Adipocyte (in vitro differentiated cells): ENCODE data around the gene UTY.

Experiments
- DNase-seq: peaks from one replicate; pipeline ENCODE4 v3.0.0-alpha.2; 2015; ENCODE audit warnings: low read depth
- H3K27me3 ChIP-seq: replicated peaks from 2 replicates; pipeline ENCODE4 v1.7.0; 2013; ENCODE audit warnings: mild to moderate bottlenecking, low read length, moderate library complexity; ENCODE audit not compliant: control insufficient read depth, insufficient read depth
- H3K36me3 ChIP-seq: 2 replicates; pipeline ENCODE4 v1.7.0; 2013; ENCODE audit warnings: low read length, mild to moderate bottlenecking, moderate library complexity; ENCODE audit not compliant: control insufficient read depth, insufficient read depth, severe bottlenecking
- H3K4me1 ChIP-seq: 2 replicates; pipeline ENCODE4 v1.7.0; 2013; ENCODE audit warnings: mild to moderate bottlenecking, low read length, moderate library complexity; ENCODE audit not compliant: control insufficient read depth, insufficient read depth
- H3K4me3 ChIP-seq: 2 replicates; pipeline ENCODE4 v1.7.0; 2013; ENCODE audit warnings: mild to moderate bottlenecking, low read length, moderate library complexity
- H3K9ac ChIP-seq: 2 replicates; pipeline ENCODE4 v1.7.0; 2013; ENCODE audit warnings: mild to moderate bottlenecking, low read length, moderate library complexity
- H3K9me3 ChIP-seq: 2 replicates; pipeline ENCODE4 v1.7.0; 2013; ENCODE audit warnings: mild to moderate bottlenecking, low read length, moderate library complexity; ENCODE audit not compliant: control insufficient read depth

UTY gene

DNA sequence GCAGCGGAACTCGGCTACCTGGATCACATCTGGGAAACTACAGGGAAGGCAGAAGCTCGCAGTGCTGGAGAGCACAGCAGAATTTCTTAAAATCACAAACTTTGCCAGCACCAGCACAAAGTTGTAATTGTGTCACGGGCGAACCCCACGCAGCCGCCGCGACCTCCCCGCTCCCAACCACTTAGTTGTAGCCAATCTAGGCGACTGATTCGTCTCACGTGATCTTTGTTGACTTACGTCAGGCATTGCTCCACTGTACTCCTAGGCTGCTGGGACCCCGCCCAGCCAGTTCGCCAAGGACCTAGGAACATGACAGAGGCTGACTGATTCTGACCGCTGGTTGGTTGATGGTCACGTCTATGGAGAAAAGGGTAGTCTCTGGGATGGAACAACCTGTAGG lies at the start of gene UTY:
TSS of gene UTY (minus strand) at position 206 of the 400 bp plus-strand sequence. CDS start 368 bp downstream, outside the sequence.
- DNase-seq: no peak
- Histone ChIP-seq H3K4me3 (no peak within 1 kb of the TSS), H3K9ac (no peak within 1 kb of the TSS), H3K9me3 (no peaks in the 10 kb centered on the region), H3K36me3 (no peaks in the 10 kb centered on the region), H3K27me3 (no peaks in the 10 kb centered on the region), H3K4me1 (no peaks in the 10 kb centered on the region)

DNA sequence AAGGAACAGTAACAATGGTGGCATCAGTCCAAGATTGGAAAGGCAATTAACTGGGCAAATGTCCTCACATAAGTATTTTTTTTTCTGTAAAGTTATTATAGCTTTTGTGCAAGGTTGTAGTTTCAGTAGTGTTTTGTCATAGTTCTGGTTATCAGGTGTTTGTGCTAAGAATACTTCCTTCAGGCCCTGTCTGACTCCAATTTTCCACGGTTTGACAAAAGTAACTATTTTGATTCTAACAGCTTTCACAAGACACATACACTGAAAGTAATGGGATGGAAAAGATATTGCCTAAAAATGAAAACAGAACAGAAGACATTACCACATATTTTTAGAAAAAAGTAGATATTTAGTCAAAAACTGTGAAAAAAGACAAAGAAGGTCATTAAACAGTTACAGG lies 40.6 kb upstream of the UTY start:
- Histone ChIP-seq H3K4me3 (no peak overlapping the region), H3K36me3 (no peaks in the 10 kb centered on the region), H3K27me3 (no peaks in the 10 kb centered on the region), H3K4me1 (no peaks in the 10 kb centered on the region), H3K9ac (no peak overlapping the region), H3K9me3 (no peaks in the 10 kb centered on the region)
- no peak for DNase-seq

DNA sequence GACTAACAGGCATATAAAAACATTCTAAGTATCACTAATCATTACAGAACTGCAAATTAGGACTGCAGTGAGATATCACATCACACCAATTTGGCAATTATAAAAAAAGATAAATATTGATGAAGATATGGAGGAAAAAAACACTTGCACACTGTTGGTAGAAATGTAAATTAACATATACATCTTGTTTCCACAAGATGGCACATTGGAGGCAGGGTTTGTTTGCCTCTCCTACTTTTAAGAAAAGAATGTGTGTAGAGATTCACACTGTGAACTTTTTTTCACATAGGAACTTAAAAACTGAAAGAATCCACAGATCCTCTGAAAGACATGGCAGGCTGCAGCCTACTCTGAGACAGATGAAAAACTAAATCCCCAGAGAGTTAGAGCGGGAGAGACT lies 21.4 kb upstream of the UTY start:
- Histone ChIP-seq H3K9ac (no peak overlapping the region), H3K9me3 (no peaks in the 10 kb centered on the region), H3K36me3 (no peaks in the 10 kb centered on the region), H3K4me3 (no peak overlapping the region), H3K27me3 (no peaks in the 10 kb centered on the region), H3K4me1 (no peaks in the 10 kb centered on the region)
- no peak for DNase-seq

DNA sequence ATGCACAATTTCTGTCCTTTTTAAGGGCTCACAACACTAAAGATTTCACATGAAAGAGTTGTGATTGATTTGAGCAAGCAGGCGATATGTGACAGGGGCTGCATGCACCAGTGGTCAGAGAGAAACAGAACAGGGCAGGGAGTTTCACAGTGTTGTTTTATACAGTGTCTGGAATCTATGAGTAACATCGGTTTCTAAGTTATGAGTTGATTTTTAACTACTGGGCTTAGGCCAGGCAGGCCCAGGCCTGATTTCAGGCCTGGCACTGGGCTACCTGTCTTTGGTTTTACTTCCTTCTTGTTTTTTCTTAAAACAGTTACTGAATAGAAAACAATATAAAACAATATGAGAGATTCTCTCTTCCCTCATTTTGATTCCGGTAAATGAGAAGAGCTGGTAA lies 13.9 kb upstream of the UTY start:
- no peaks in the 10 kb centered on the region for H3K27me3 ChIP-seq
- H3K4me3 ChIP-seq: no peak overlapping the region
- no peak overlapping the region for H3K9ac ChIP-seq
- H3K9me3 ChIP-seq: no peaks in the 10 kb centered on the region
- H3K4me1 ChIP-seq: no peaks in the 10 kb centered on the region
- DNase-seq: no peak
- H3K36me3 ChIP-seq: no peaks in the 10 kb centered on the region

DNA sequence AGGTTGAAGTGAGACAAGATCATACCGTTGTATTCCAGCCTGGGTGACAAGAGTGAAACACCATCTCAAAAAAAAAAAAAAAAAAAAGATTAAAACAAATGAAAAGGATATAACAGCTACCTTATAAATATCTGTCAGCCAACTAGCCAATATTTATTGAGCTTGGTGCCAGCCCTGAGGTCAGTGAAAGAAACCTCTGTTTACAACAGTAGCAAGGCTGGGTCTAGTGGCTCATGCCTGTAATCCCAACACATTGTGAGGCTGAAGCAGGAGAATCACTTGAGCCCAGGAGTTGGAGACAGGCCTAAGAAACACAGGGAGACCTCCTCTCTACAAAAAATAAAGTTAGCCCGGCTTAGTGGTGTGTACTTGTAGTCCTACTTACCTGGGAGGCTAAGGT lies 12.6 kb upstream of the UTY start:
- H3K9ac ChIP-seq: no peak overlapping the region
- no peaks in the 10 kb centered on the region for H3K9me3 ChIP-seq
- H3K36me3 ChIP-seq: no peaks in the 10 kb centered on the region
- H3K4me3 ChIP-seq: no peak overlapping the region
- no peaks in the 10 kb centered on the region for H3K4me1 ChIP-seq
- no peaks in the 10 kb centered on the region for H3K27me3 ChIP-seq
- DNase-seq: no peak

DNA sequence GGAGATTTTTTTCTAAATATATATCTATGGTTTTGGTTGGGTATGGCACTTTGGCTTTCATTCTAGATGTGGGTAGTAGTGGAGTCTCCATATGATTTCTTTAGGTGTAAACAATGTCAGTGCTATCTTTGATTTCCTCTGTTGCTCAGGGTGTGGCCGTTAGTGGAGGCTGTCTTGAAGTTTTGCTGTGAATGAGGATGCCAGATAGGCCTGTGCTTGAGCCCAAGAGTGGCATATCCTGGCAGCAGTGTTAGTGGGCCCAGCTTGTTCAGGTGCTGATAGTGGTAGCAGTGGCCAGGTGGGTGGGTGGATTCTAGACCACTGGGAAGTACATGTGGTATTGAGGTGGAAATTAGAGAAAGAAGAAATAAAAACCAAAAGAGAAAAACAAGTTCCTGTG lies 8.9 kb upstream of the UTY start:
- Histone ChIP-seq H3K9ac (no peak overlapping the region), H3K4me3 (no peak overlapping the region), H3K27me3 (no peaks in the 10 kb centered on the region), H3K36me3 (no peaks in the 10 kb centered on the region), H3K9me3 (no peaks in the 10 kb centered on the region), H3K4me1 (no peaks in the 10 kb centered on the region)
- no peak for DNase-seq

DNA sequence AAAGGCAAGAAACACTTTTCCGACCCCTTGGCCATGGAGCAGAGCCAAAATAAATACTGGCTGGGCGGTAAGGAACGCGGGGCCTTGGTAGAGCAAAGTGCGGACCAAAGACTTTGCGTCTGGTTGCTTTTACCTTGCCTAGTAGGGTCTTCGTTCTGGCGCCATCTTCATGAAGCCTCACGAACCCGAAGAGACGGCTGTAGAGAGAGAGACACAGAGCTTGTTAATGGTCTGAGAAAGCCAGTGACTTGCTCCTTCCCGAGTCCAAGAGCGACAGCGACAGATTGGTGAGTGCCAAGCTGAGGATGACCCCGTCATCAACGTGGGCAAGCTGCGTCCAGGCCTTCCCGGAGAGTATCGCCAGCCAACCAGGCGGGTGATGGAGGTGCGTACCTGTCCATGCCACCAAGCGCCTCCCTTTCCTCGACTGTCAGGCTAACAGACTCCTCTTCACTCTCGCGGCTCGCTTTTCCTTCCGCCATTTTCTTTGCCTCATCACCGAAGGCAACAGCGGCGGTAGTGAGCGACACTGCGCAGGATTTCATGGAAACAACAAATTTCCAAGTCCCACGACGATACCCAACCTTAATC lies 617 bp downstream of the UTY start:
- Histone ChIP-seq H3K9ac (no peak overlapping the region), H3K4me3 (no peak overlapping the region), H3K4me1 (no peaks in the 10 kb centered on the region), H3K36me3 (no peaks in the 10 kb centered on the region), H3K9me3 (no peaks in the 10 kb centered on the region), H3K27me3 (no peaks in the 10 kb centered on the region)
- no peak for DNase-seq

DNA sequence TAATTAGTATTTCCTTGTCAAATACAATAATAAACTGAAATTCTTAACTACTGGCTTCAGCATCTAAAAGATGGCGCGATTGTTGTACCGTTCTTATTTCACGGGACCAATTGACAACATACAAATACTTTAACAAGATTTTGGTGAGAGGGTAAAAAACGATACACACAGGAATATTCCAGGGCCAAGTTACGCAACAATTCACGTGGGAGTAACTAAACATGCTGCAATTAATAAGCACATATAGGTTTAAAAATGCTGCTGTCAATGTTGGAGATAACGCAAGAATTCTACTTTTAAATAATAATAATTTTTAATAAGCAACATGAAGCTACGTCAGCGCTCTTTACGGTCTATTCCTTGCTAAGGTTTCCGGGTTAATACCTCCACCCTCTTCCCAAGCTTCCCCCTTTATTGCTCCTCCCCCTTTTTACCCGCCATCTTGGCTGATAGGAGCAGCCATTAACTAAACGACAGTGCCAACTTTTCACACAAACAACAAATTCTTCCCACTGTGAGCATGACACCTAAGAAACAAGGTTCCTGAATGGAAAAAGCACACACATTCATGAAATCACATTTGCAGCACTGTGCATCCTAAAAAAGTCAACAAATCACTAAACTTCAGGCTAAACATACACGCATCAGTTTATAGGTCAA lies 1.6 kb downstream of the UTY start:
- Histone ChIP-seq H3K4me3 (no peak overlapping the region), H3K27me3 (no peaks in the 10 kb centered on the region)
- no peak for DNase-seq

DNA sequence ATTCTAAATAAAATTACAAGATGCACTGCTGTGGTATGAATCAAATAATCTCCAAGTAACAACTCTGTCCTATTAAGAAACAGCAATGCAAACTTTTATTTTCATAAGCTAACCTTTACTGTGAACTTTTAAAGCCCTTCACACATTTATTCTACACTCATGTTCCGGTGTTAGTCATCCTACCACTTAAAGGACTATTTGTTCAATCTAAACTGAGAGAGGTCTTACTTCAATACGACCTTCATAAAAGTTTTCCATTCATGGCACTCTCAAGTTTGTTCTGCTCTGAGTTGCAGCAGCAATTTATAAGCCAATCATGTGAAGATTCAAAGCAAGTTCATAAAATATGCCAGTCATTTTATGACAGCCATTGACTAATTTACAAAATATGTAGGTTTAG lies 4.8 kb downstream of the UTY start:
- no peak for DNase-seq
- Histone ChIP-seq H3K9me3 (no peaks in the 10 kb centered on the region), H3K4me1 (no peaks in the 10 kb centered on the region), H3K27me3 (no peaks in the 10 kb centered on the region), H3K9ac (no peak overlapping the region), H3K4me3 (no peak overlapping the region), H3K36me3 (no peaks in the 10 kb centered on the region)

More for the DNA sequence above, 1.6 kb downstream of the UTY start:
- Histone ChIP-seq H3K9me3 (no peaks in the 10 kb centered on the region), H3K36me3 (no peaks in the 10 kb centered on the region), H3K9ac (no peak overlapping the region), H3K4me1 (no peaks in the 10 kb centered on the region)

DNA sequence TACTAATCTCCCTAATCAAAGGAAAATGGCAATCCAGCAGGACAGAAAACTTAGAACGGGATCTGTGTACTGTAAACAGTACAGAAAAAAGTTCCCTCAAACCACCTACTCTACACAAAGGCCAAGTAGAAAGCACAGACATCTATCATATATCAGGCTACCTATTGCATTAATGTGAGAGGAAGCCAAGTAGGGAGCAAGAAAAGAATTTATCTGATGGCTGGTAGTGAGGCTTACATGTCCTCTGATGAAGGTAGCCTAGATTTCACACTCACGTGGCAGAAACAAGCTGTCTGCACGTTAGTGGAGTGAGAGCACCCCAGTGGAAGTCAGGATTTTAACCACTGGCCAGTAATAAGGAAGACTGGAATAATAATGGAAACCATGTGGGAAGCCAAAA lies 28.3 kb downstream of the UTY start:
- Histone ChIP-seq H3K9me3 (no peaks in the 10 kb centered on the region), H3K4me3 (no peak overlapping the region), H3K36me3 (no peaks in the 10 kb centered on the region), H3K9ac (no peak overlapping the region), H3K27me3 (no peaks in the 10 kb centered on the region), H3K4me1 (no peaks in the 10 kb centered on the region)
- DNase-seq: no peak

DNA sequence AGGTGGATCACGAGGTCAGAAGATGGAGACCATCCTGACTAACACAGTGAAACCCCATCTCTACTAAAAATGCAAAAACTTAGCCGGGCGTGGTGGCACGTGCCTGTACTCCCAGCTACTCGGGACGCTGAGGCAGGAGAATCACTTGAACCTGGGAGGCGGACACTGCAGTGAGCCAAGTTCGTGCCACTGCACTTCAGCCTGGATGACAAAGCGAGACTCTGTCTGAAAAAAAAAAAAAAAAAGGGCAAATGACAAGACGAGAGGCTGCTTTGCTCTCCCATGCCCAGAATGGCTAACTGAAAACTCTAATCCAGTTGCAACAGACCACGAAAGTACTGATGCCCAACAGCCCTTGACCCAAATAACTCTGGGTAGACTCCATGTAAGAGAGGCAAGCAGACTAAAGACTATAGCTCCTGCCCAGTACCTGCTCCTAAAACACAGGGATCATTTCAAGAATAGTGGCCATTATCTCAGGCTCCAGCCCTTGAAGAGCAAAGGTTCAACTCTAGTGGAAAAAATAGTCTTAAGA lies 29.2 kb downstream of the UTY start:
- H3K27me3 ChIP-seq: no peaks in the 10 kb centered on the region
- DNase-seq: no peak

DNA sequence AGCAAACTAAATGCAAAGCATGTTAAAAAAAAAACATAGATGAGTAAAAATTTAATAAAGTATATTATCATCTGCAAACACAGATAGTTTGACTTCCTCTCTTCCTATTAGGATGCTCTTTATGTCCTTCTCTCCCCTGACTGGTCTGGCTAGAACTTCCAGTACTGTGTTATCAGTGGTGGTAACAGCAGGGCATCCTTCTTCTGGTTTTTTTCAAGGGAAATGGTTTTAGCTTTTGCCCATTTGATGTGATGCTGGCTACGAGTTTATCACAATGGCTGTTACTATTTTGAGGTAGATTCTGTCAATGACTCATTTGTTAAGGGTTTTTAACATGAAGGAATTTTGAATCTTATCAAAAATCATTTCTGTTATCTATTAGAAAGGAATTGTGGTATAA lies 34.3 kb downstream of the UTY start:
- no peak overlapping the region for H3K4me3 ChIP-seq
- no peak for DNase-seq
- no peak overlapping the region for H3K9ac ChIP-seq
- H3K27me3 ChIP-seq: no peaks in the 10 kb centered on the region
- no peaks in the 10 kb centered on the region for H3K9me3 ChIP-seq
- no peaks in the 10 kb centered on the region for H3K4me1 ChIP-seq
- no peaks in the 10 kb centered on the region for H3K36me3 ChIP-seq

More for the DNA sequence above, 29.2 kb downstream of the UTY start:
- H3K36me3 ChIP-seq: no peaks in the 10 kb centered on the region
- H3K9me3 ChIP-seq: no peaks in the 10 kb centered on the region
- H3K4me3 ChIP-seq: no peak overlapping the region
- H3K9ac ChIP-seq: no peak overlapping the region
- no peaks in the 10 kb centered on the region for H3K4me1 ChIP-seq
